ENCODE measurements around the gene ARL8B.
"Not testable (repeated sequence)": the region's sequence is repeated elsewhere in the genome, so short reads cannot be mapped to it uniquely, and the experiment has no call there.

ARL8B gene

GRCh38 chr3:5113726-5114125, 8.4 kb upstream of the ARL8B start:
- not testable (repeated sequence) for DNase-seq

GRCh38 chr3:5115506-5116162, 6.5 kb upstream of the ARL8B start:
- no peak for DNase-seq

GRCh38 chr3:5116538-5116937, 5.6 kb upstream of the ARL8B start:
- DNase-seq, result no peak

DNA sequence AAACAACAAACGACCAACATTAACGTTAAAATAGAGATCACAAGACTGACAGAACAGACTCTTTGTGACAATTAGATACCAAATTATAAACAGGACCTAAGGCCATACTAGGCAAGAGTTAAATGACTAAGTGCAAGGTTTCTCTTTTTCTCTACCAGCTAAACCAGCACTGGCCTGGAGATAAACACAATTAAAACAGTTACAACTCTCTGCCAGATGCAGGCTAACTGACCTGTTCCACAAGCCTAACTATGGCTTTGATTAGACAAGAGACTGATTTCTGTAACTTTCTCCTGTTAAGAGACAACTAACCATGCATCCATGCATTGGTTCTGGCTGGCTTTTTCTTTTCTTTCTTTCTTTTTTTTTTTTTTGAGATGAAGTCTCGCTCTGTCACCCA, 1.6 kb upstream of the ARL8B start:
- no peak for DNase-seq

GRCh38 chr3:5122741-5123706, 932 bp downstream of the ARL8B start:
- peak; percentile 11 to 15 for DNase-seq

- DNase-seq, result no peak
These were observed 1.8 kb downstream of the ARL8B start for GRCh38 chr3:5123937-5124336.

- DNase-seq, result no peak
These were observed 4.5 kb downstream of the ARL8B start for GRCh38 chr3:5126586-5126985.

- no peak for DNase-seq
These were observed 6.8 kb downstream of the ARL8B start for GRCh38 chr3:5128849-5129248.

- DNase-seq, result no peak
These were observed 11.3 kb downstream of the ARL8B start for GRCh38 chr3:5133239-5134018.

- no peak for DNase-seq
These were observed 11.9 kb downstream of the ARL8B start for GRCh38 chr3:5134019-5134391.

GRCh38 chr3:5134499-5134898, 12.4 kb downstream of the ARL8B start:
- no peak for DNase-seq

GRCh38 chr3:5136211-5136918, 14.3 kb downstream of the ARL8B start:
- peak in 1 of 2 experiments; percentile 15 for DNase-seq

DNA sequence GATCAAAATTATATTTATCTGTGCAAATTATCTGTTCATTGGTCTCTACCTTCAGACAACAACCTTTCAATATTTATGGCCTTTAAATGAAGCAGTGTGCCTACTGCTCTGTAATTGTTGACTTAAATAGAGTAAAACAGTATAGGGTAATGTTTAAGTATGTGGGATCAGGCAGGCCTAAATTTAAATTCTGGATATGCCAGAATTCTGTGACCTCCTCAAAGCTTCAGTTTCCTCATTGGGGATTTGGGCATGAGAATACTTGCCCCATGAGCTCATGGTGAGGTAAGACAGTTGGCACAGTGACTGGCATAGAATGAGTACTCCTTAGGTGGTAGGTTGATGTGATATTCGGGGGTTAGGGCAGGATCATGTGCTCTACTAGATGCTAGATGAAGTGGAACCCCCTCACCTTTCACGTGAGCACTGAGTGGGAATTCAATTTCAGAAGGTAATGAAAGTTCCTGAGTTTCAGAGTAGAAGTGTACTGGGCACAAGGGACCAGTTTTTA, 14.9 kb downstream of the ARL8B start:
- DNase-seq, result no peak

GRCh38 chr3:5138214-5138981, 16.3 kb downstream of the ARL8B start:
- no peak for DNase-seq

- DNase-seq, result no peak
These were observed 18.1 kb downstream of the ARL8B start for GRCh38 chr3:5140230-5140621.

- no peak for DNase-seq
These were observed 18.7 kb downstream of the ARL8B start for GRCh38 chr3:5140839-5141238.

- DNase-seq, result no peak
These were observed 19.7 kb downstream of the ARL8B start for GRCh38 chr3:5141760-5142159.

- DNase-seq, result no peak
These were observed 21.4 kb downstream of the ARL8B start for GRCh38 chr3:5143464-5143863.

DNA sequence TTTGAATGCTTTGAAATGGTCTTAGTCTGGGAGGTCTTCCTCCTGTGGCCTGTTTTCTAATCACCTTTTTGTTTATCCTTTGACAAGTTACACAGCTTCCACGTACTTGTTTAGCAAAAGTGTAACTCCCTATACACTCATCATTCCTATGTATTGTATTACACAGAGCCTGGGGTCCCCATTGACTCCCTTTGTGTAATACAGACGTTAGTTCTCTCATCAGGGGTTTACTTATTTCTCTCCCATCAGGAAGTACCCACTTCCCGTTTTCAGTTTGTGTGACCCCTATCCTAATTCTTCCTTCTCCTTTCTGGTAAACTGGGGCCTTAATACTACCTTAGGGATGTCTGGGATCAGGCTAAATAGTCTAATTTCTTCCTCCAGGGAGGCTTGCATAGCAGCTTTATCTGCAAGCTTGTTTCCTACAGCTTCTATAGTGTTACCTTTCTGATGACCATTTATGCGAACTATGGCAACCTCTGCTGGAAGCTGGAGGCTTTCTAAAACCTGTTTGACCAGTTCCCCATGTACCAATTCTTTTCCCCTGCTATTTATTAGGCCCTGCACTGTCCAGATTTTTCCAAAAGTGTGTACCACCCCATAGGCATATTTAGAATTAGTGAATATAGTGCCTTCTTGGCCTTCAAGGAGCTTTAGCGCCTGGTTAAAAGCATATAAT, 22.4 kb downstream of the ARL8B start:
- no peak for DNase-seq

- no peak for DNase-seq
These were observed 23.0 kb downstream of the ARL8B start for GRCh38 chr3:5145120-5145519.

DNA sequence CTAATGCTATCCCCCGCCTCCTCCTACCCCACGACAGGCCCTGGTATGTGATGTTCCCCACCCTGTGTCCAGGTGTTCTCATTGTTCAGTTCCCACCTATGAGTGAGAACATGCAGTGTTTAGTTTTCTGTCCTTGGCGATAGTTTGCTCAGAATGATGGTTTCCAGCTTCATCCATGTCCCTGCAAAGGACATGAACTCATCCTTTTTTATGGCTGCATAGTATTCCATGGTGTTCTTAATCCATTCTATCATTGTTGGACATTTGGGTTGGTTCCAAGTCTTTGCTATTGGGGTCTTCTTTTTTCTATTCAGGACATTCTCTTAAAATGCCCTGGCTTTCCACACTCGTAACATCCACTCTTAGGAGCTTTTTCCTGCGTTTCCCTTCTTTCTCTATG, 25.1 kb downstream of the ARL8B start:
- DNase-seq, result not testable (repeated sequence)
